HepG2 (cell line): ENCODE measurements around the gene TLCD1. TPM values are rescaled to one million over a fixed set of nuclear protein-coding genes. Genes with fewer than 3 reads are reported as not detected.
A peak's percentile ranks its signal among the peaks of the same experiment; 100 is the strongest.

Experiments
- CEBPG ChIP-seq: IDR thresholded peaks from 2 replicates; pipeline ENCODE4 v1.6.1; 2016
- ETV5 ChIP-seq: IDR thresholded peaks from 2 replicates; pipeline ENCODE4 v1.6.1; 2018; ENCODE audit warnings: missing biosample characterization, missing genetic modification reagents, inconsistent platforms, borderline replicate concordance
- FLYWCH1 ChIP-seq: sonication (generic); formaldehyde crosslinking; IDR thresholded peaks from 2 replicates; pipeline ENCODE4 v1.8.1; 2023; ENCODE audit warnings: mild to moderate bottlenecking, missing genetic modification reagents
- GABPA ChIP-seq, 2 experiments: IDR thresholded peaks; 2 replicates each; pipeline ENCODE4 v1.6.1; 2011 to 2016; ENCODE audit warnings: low read depth in 2 of 2, low read length in 1 of 2, missing biosample characterization in 1 of 2, missing genetic modification characterization in 1 of 2
- GATAD1 ChIP-seq: IDR thresholded peaks from 2 replicates; pipeline ENCODE4 v1.6.1; 2016; ENCODE audit warnings: missing genetic modification reagents, missing compliant biosample characterization
- GZF1 ChIP-seq: sonication (generic); formaldehyde crosslinking; IDR thresholded peaks from 2 replicates; pipeline ENCODE4 v1.5.1; 2020; ENCODE audit warnings: mild to moderate bottlenecking, missing genetic modification reagents
- HES4 ChIP-seq: sonication (generic); formaldehyde crosslinking; IDR thresholded peaks from 2 replicates; pipeline ENCODE4 v1.9.0; 2021; ENCODE audit warnings: mild to moderate bottlenecking, missing genetic modification reagents, borderline replicate concordance
- HNRNPK ChIP-seq: fragments of 200-400 bp; formaldehyde crosslinking; IDR thresholded peaks from 2 replicates; pipeline ENCODE4 v1.6.1; 2018; ENCODE audit warnings: low read length, low read depth, moderate library complexity, mild to moderate bottlenecking; ENCODE audit not compliant: poor library complexity, severe bottlenecking
- ISL2 ChIP-seq: sonication (generic); formaldehyde crosslinking; IDR thresholded peaks from 2 replicates; pipeline ENCODE4 v1.5.0; 2020; ENCODE audit warnings: missing genetic modification reagents
- KDM6A ChIP-seq: IDR thresholded peaks from 2 replicates; pipeline ENCODE4 v1.6.1; 2016; ENCODE audit warnings: low read depth
- NCOA2 ChIP-seq: sonication (generic); formaldehyde crosslinking; IDR thresholded peaks from 2 replicates; pipeline ENCODE4 v1.8.0; 2022; ENCODE audit warnings: inconsistent platforms
- NFATC3 ChIP-seq: sonication (generic); formaldehyde crosslinking; IDR thresholded peaks from 2 replicates; pipeline ENCODE4 v1.5.1; 2020; ENCODE audit warnings: mild to moderate bottlenecking, missing genetic modification reagents
- TEAD2 ChIP-seq: sonication (generic); formaldehyde crosslinking; IDR thresholded peaks from 2 replicates; pipeline ENCODE4 v1.9.0; 2021; ENCODE audit warnings: missing genetic modification reagents
- THAP9 ChIP-seq: sonication (generic); formaldehyde crosslinking; IDR thresholded peaks from 2 replicates; pipeline ENCODE4; 2020; ENCODE audit warnings: missing genetic modification reagents, mild to moderate bottlenecking, borderline replicate concordance
- ZBTB14 ChIP-seq: sonication (generic); formaldehyde crosslinking; IDR thresholded peaks from 2 replicates; pipeline ENCODE4 v1.4.0; 2020; ENCODE audit warnings: missing genetic modification reagents
- ZC3H4 ChIP-seq: sonication (generic); formaldehyde crosslinking; IDR thresholded peaks from 2 replicates; pipeline ENCODE4 v1.4.0; 2020; ENCODE audit warnings: missing genetic modification reagents, borderline replicate concordance
- ZFP36L1 ChIP-seq: sonication (generic); formaldehyde crosslinking; IDR thresholded peaks from 2 replicates; pipeline ENCODE4 v1.8.0; 2022; ENCODE audit warnings: mild to moderate bottlenecking, missing genetic modification reagents, moderate library complexity
- ZKSCAN5 ChIP-seq: sonication (generic); formaldehyde crosslinking; IDR thresholded peaks from 2 replicates; pipeline ENCODE4 v1.5.1; 2020; ENCODE audit warnings: mild to moderate bottlenecking, missing genetic modification reagents
- ZMAT3 ChIP-seq: sonication (generic); formaldehyde crosslinking; conservative IDR thresholded peaks from 2 replicates; pipeline ENCODE4 v1.7.0; 2021; ENCODE audit warnings: missing genetic modification reagents
- ZNF292 ChIP-seq: sonication (generic); formaldehyde crosslinking; IDR thresholded peaks from 2 replicates; pipeline ENCODE4 v1.8.1; 2022; ENCODE audit warnings: mild to moderate bottlenecking, low read depth, missing genetic modification reagents, borderline replicate concordance
- ZNF34 ChIP-seq: sonication (generic); formaldehyde crosslinking; IDR thresholded peaks from 2 replicates; pipeline ENCODE4 v1.4.0; 2020; ENCODE audit warnings: mild to moderate bottlenecking, missing genetic modification reagents, borderline replicate concordance
- ZNF343 ChIP-seq: sonication (generic); formaldehyde crosslinking; IDR thresholded peaks from 2 replicates; pipeline ENCODE4 v1.4.0; 2020; ENCODE audit warnings: mild to moderate bottlenecking, missing genetic modification reagents
- ZNF549 ChIP-seq: sonication (generic); formaldehyde crosslinking; IDR thresholded peaks from 2 replicates; pipeline ENCODE4 v1.5.0; 2020; ENCODE audit warnings: missing genetic modification reagents
- ZNF639 ChIP-seq: conservative IDR thresholded peaks from 2 replicates; pipeline ENCODE4 v1.6.1; 2018; ENCODE audit warnings: missing genetic modification reagents
- ZNF878 ChIP-seq: sonication (generic); formaldehyde crosslinking; IDR thresholded peaks from 2 replicates; pipeline ENCODE4 v1.8.1; 2023; ENCODE audit warnings: mild to moderate bottlenecking, missing genetic modification reagents, moderate library complexity
- ZSCAN12 ChIP-seq: sonication (generic); formaldehyde crosslinking; IDR thresholded peaks from 2 replicates; pipeline ENCODE4 v1.9.0; 2021; ENCODE audit warnings: mild to moderate bottlenecking, missing genetic modification reagents
- ZSCAN25 ChIP-seq: sonication (generic); formaldehyde crosslinking; IDR thresholded peaks from 2 replicates; pipeline ENCODE4 v1.8.0; 2022; ENCODE audit warnings: mild to moderate bottlenecking, missing genetic modification reagents
- polyA plus RNA-seq, 8 experiments: library from polyadenylated mRNA; depleted of rRNA in 3 of 8; stranded (reverse) in 7 of 8; unstranded in 1 of 8; fragments of >200 nt; fragmentation: Illumina TruSeq in 4 of 8; extraction: Trizol in 4 of 8; gene quantifications; 2 replicates each; pipeline versions ENCODE4 v1.2.1 to v1.2.3, GENCODE V29; 2011 to 2016; ENCODE audit warnings: low read depth in 4 of 8, missing spikeins in 1 of 8, mixed read lengths in 1 of 8; ENCODE audit not compliant: insufficient read depth in 1 of 8
- total RNA-seq, 5 experiments: library from RNA; depleted of rRNA; stranded (reverse); fragments of >200 nt; fragmentation: Illumina TruSeq; extraction: Trizol; gene quantifications; 2 replicates each; pipeline ENCODE4 v1.2.3, GENCODE V29; 2016; ENCODE audit warnings: low read depth in 1 of 5

TLCD1 gene
- total and polyA plus RNA-seq, 2 of the 13 experiments (the other 11 are each of a cell fraction or from before 2014, with no cell fraction given) = 14.9 to 19.6 TPM

DNA sequence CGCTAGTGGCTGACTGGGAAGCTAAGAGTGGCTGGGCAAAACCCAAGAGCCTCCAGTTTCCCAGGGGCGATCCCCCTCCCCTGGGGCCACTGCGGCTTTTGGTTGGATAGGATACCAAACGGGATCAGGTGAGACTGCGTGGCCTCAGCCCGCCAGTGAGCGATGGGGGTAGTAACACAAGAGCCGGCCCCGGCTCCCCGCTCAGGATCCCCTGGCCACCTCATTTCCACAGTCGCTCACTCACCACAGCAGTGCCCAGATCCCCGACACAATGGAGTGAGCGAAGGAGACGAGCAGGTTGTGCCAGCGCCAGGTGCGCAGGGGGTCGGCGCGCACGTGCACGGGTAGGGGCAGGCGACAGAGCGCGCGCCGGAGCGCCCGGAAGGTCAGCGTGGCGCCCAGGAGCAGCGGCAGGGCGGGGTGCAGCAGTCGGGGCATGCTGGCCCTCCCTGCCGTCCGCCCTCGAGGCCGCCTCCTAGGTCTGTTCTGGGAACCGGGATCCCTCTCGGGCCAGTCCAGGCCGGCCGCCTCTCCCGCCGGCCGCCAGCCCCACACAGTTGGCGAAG lies 290 bp downstream of the TLCD1 start (continued):
- no peak for TF ChIP-seq TEAD2 (CRISPR knock-in tag)
- TF ChIP-seq GATAD1 (CRISPR knock-in tag) = 0 out of 2 replicates have a peak, but pooled peaks have one; percentile 10
- peak; percentile 47; the same call in 1 of the 2 replicates for TF ChIP-seq NCOA2 (CRISPR knock-in tag)
- TF ChIP-seq HNRNPK = peak; percentile 87
- TF ChIP-seq CEBPG (CRISPR knock-in tag) = 0 out of 2 replicates have a peak, but pooled peaks have one; percentile 6
- no peak for TF ChIP-seq ZNF292 (CRISPR knock-in tag)
- no peak for TF ChIP-seq KDM6A (CRISPR knock-in tag)
- TF ChIP-seq ZNF34 = no peak; the same call in 1 of the 2 replicates
- TF ChIP-seq ZNF878 (CRISPR knock-in tag) = peak; percentile 2; the same call in 1 of the 2 replicates
- TF ChIP-seq ZSCAN12 (CRISPR knock-in tag) = peak; percentile 16; the same call in 1 of the 2 replicates
- peak; percentile 82 for TF ChIP-seq ZSCAN25 (CRISPR knock-in tag)
- no peak for TF ChIP-seq ZKSCAN5
- no peak for TF ChIP-seq GABPA (IDR thresholded peaks at IDR 0.05; ENCODE audit: low read depth, low read length)
- TF ChIP-seq GABPA (CRISPR knock-in tag; IDR thresholded peaks at IDR 0.05; ENCODE audit: low read depth) = no peak
- TF ChIP-seq ZNF639 (CRISPR knock-in tag) = no peak
- no peak for TF ChIP-seq GZF1 (CRISPR knock-in tag)
- TF ChIP-seq HES4 (CRISPR knock-in tag) = peak; percentile 91
- peak; percentile 70; the same call in 1 of the 2 replicates for TF ChIP-seq ZFP36L1 (CRISPR knock-in tag)
- peak; percentile 52; the same call in 1 of the 2 replicates for TF ChIP-seq ISL2 (CRISPR knock-in tag)
- TF ChIP-seq ZC3H4 (CRISPR knock-in tag) = peak; percentile 93; the same call in 1 of the 2 replicates
- TF ChIP-seq ZBTB14 (CRISPR knock-in tag) = peak; percentile 86
- peak; percentile 19; the same call in 1 of the 2 replicates for TF ChIP-seq THAP9
- TF ChIP-seq ZNF549 (CRISPR knock-in tag) = no peak
- peak; percentile 79; the same call in 1 of the 2 replicates for TF ChIP-seq ZMAT3
- peak; percentile 36 for TF ChIP-seq ETV5 (CRISPR knock-in tag)
- no peak; the same call in 1 of the 2 replicates for TF ChIP-seq FLYWCH1 (CRISPR knock-in tag)
- TF ChIP-seq NFATC3 = 0 out of 2 replicates have a peak, but pooled peaks have one; percentile 38
- TF ChIP-seq ZNF343 (CRISPR knock-in tag) = peak; percentile 89; the same call in 1 of the 2 replicates
